ENCODE measurements around the gene TRIM52.

GRCh38 chr5:181255276-181255675, 5.7 kb downstream of the TRIM52 start:
- TF ChIP-seq CTCF (IDR thresholded peaks at IDR 0.05; ENCODE audit: insufficient read depth, low read length) (no peak), REST (IDR thresholded peaks at IDR 0.05; ENCODE audit: insufficient replicate concordance, low read depth) (no peak), POLR2AphosphoS5 (IDR thresholded peaks at IDR 0.05; ENCODE audit: low read depth) (no peak)

Measured in HL-60 (cell line).